ENCODE results near the gene GZMA. TPM values are rescaled to one million over a fixed set of nuclear protein-coding genes. Genes with fewer than 3 reads are reported as not detected.

GZMA gene
- polyA plus RNA-seq, 1 donor (not counting 4 experiments of a cell fraction or from before 2014, with no cell fraction given) = not detected

DNA sequence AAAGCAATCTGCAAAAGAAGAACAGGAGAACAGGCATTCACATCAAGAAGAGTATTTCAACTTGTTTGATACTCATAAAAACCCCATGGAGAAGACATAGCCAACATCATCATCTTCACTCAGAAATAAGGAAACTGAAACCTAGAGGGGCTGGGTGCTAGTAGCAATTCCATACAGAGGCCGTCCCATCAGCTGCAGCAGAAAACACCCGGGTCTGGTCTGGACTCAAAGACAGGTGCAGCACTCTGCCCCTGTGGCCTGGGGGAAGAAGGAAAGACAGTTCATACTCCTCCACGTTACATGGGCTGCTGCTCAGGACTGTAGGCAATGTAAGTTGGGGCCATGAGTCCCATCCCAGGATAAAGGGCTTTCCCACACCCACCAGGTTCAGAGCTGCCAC is 11.6 kb downstream of the GZMA start:
- dilution Hi-C loops (cut with MboI; ENCODE audit: extremely low pct_ligation_motif_present, low sequenced_read_pairs) = no loop called here
- H3K4me2 ChIP-seq (ENCODE audit: control insufficient read depth, extremely low read depth, insufficient read depth, low read depth, low read length) = no peak overlapping the region
- peaks cover 10% of the 10 kb centered on the region for H3K27me3 ChIP-seq (ENCODE audit: control insufficient read depth, extremely low read depth, insufficient read depth, low read length)
- DNase-seq (ENCODE audit: low read depth, low spot score) (no peak), FAIRE-seq (no peak)
- no peaks in the 10 kb centered on the region for H3K79me2 ChIP-seq (ENCODE audit: control insufficient read depth, insufficient read depth, low read length)
- H3K9me3 ChIP-seq (ENCODE audit: control insufficient read depth, low read depth, low read length) = no peaks in the 10 kb centered on the region
- H3K36me3 ChIP-seq (ENCODE audit: control insufficient read depth in 2 of 2, extremely low read depth in 1 of 2, insufficient read depth in 2 of 2, low read length in 2 of 2) = no peaks in the 10 kb centered on the region
- H3K9me1 ChIP-seq (ENCODE audit: control insufficient read depth, extremely low read depth, insufficient read depth, low read length) = no peaks in the 10 kb centered on the region
- no peak for TF ChIP-seq EZH2 (IDR thresholded peaks at IDR 0.05; ENCODE audit: low read length)
- TF ChIP-seq, protein P1, sequence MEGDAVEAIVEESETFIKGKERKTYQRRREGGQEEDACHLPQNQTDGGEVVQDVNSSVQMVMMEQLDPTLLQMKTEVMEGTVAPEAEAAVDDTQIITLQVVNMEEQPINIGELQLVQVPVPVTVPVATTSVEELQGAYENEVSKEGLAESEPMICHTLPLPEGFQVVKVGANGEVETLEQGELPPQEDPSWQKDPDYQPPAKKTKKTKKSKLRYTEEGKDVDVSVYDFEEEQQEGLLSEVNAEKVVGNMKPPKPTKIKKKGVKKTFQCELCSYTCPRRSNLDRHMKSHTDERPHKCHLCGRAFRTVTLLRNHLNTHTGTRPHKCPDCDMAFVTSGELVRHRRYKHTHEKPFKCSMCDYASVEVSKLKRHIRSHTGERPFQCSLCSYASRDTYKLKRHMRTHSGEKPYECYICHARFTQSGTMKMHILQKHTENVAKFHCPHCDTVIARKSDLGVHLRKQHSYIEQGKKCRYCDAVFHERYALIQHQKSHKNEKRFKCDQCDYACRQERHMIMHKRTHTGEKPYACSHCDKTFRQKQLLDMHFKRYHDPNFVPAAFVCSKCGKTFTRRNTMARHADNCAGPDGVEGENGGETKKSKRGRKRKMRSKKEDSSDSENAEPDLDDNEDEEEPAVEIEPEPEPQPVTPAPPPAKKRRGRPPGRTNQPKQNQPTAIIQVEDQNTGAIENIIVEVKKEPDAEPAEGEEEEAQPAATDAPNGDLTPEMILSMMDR (optimal IDR thresholded peaks at IDR 0.05 in 1 of 3, IDR thresholded peaks at IDR 0.05 in 1 of 3, conservative IDR thresholded peaks at IDR 0.05 in 1 of 3; ENCODE audit: extremely low read depth in 1 of 3, insufficient read depth in 2 of 3, low read length in 3 of 3) = no peak
- H4K20me1 ChIP-seq (ENCODE audit: control insufficient read depth, extremely low read depth, insufficient read depth, low read length) = no peaks in the 10 kb centered on the region
- no peak overlapping the region for H3K4me3 ChIP-seq (ENCODE audit: control insufficient read depth in 2 of 3, extremely low read depth in 1 of 3, insufficient read depth in 2 of 3, low read depth in 1 of 3, low read length in 3 of 3)
- H3K4me1 ChIP-seq (ENCODE audit: control insufficient read depth, extremely low read depth, insufficient read depth, low read length) = no peaks in the 10 kb centered on the region
- H3K9ac ChIP-seq (ENCODE audit: control insufficient read depth, extremely low read depth, insufficient read depth, low read length) = no peak overlapping the region
- H2AFZ ChIP-seq (ENCODE audit: control insufficient read depth, low read length) = no peak overlapping the region
- H3K27ac ChIP-seq (ENCODE audit: control insufficient read depth, insufficient read depth, low read length) = no peak overlapping the region

DNA sequence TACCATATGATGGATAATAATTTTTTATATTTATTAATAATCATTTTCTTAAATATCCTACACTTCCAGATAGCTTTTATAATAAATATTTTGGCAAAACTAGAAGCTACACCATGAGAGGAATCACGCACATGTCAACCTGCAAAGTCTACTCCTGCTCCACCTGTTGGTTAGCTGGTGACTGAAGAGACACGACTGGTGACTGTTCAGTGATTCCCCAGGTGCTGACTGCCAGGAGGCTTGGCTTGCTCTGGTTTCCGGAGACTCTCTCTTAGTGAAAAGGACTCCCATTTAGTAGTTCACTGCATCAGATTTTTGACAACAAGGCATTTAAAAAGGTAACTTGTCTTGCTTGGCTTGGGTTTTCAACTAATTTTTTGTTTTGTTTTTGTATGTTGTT is 20.9 kb downstream of the GZMA start:
- DNase-seq (ENCODE audit: low read depth, low spot score) (no peak), FAIRE-seq (no peak)
- Histone ChIP-seq H3K4me2 (ENCODE audit: control insufficient read depth, extremely low read depth, insufficient read depth, low read depth, low read length) (no peak overlapping the region), H3K36me3 (ENCODE audit: control insufficient read depth in 2 of 2, extremely low read depth in 1 of 2, insufficient read depth in 2 of 2, low read length in 2 of 2) (no peaks in the 10 kb centered on the region), H4K20me1 (ENCODE audit: control insufficient read depth, extremely low read depth, insufficient read depth, low read length) (no peaks in the 10 kb centered on the region), H3K27ac (ENCODE audit: control insufficient read depth, insufficient read depth, low read length) (no peak overlapping the region), H3K9me1 (ENCODE audit: control insufficient read depth, extremely low read depth, insufficient read depth, low read length) (no peaks in the 10 kb centered on the region), H3K4me1 (ENCODE audit: control insufficient read depth, extremely low read depth, insufficient read depth, low read length) (no peaks in the 10 kb centered on the region), H3K9ac (ENCODE audit: control insufficient read depth, extremely low read depth, insufficient read depth, low read length) (no peak overlapping the region), H2AFZ (ENCODE audit: control insufficient read depth, low read length) (no peak overlapping the region), H3K27me3 (ENCODE audit: control insufficient read depth, extremely low read depth, insufficient read depth, low read length) (peaks cover 12% of the 10 kb centered on the region), H3K79me2 (ENCODE audit: control insufficient read depth, insufficient read depth, low read length) (no peaks in the 10 kb centered on the region), H3K4me3 (ENCODE audit: control insufficient read depth in 2 of 3, extremely low read depth in 1 of 3, insufficient read depth in 2 of 3, low read depth in 1 of 3, low read length in 3 of 3) (no peak overlapping the region), H3K9me3 (ENCODE audit: control insufficient read depth, low read depth, low read length) (no peaks in the 10 kb centered on the region)
- dilution Hi-C loops (cut with MboI; ENCODE audit: extremely low pct_ligation_motif_present, low sequenced_read_pairs) = no loop called here
- TF ChIP-seq, protein P1 (optimal IDR thresholded peaks at IDR 0.05 in 1 of 3, IDR thresholded peaks at IDR 0.05 in 1 of 3, conservative IDR thresholded peaks at IDR 0.05 in 1 of 3; ENCODE audit: extremely low read depth in 1 of 3, insufficient read depth in 2 of 3, low read length in 3 of 3) = no peak
- TF ChIP-seq EZH2 (IDR thresholded peaks at IDR 0.05; ENCODE audit: low read length) = no peak

All from keratinocyte (primary cell).